Keratinocyte (primary cell): Measurements from ENCODE around the gene HMGXB3.

Experiments used
- EZH2 ChIP-seq: IDR thresholded peaks from one replicate; pipeline ENCODE4 v1.6.1; 2012; ENCODE audit warnings: inconsistent platforms, mild to moderate bottlenecking, low read length, moderate library complexity
- TF ChIP-seq, protein P1 (sequence below), 3 experiments: IDR thresholded peaks in 1 of 3; conservative IDR thresholded peaks in 1 of 3; optimal IDR thresholded peaks in 1 of 3; 2 replicates in 2 of 3; 3 replicates in 1 of 3; pipeline versions ENCODE3 to v1.5.1; 2011; ENCODE audit warnings: low read length in 3 of 3, mild to moderate bottlenecking in 3 of 3, moderate library complexity in 2 of 3, control low read depth in 1 of 3, inconsistent platforms in 1 of 3; ENCODE audit not compliant: insufficient read depth in 2 of 3; ENCODE audit errors: extremely low read depth in 1 of 3

DNA sequence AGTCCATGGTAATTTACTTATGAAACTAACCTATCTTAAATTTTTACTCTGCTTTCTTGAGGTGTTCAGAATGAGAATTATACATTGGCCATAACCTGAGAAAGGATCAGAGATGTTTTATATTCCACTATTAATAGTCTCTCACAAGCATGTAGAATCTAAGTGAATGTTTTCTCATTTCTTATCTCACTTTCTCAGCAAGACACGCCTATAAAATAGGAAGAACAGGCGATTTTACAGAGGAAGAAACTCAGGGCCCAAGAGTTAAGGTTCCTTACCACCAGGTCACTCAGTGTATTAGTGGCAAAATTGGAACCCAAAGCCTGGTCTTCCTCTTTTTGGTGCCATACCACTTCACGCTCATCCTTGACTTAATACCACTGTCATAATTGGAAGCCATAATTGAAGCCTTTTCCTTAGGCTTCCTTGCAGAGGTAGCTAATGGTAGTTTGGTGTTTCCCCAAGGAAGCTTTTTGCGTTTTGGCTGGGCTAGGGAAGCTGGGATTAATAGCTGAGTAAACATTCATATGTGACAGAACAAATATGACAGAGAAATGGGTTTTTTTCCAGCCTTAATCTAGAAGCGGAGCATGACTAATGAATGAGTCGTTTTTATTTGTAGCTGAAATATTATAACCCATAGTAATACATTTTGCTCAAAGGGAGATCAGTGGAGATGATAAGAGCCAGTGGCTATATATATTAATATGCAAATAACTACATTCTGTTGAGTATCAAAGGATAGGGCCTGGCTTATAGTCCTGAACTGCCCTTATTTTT is 16.9 kb downstream of the HMGXB3 start:
- TF ChIP-seq, protein P1, sequence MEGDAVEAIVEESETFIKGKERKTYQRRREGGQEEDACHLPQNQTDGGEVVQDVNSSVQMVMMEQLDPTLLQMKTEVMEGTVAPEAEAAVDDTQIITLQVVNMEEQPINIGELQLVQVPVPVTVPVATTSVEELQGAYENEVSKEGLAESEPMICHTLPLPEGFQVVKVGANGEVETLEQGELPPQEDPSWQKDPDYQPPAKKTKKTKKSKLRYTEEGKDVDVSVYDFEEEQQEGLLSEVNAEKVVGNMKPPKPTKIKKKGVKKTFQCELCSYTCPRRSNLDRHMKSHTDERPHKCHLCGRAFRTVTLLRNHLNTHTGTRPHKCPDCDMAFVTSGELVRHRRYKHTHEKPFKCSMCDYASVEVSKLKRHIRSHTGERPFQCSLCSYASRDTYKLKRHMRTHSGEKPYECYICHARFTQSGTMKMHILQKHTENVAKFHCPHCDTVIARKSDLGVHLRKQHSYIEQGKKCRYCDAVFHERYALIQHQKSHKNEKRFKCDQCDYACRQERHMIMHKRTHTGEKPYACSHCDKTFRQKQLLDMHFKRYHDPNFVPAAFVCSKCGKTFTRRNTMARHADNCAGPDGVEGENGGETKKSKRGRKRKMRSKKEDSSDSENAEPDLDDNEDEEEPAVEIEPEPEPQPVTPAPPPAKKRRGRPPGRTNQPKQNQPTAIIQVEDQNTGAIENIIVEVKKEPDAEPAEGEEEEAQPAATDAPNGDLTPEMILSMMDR (optimal IDR thresholded peaks at IDR 0.05 in 1 of 3, IDR thresholded peaks at IDR 0.05 in 1 of 3, conservative IDR thresholded peaks at IDR 0.05 in 1 of 3; ENCODE audit: extremely low read depth in 1 of 3, insufficient read depth in 2 of 3, low read length in 3 of 3), result no peak
- no peak for TF ChIP-seq EZH2
